K562 (cell line): ENCODE measurements around the gene NRXN3. TPM values are rescaled to one million over a fixed set of nuclear protein-coding genes. Genes with fewer than 3 reads are reported as not detected.

ENCODE experiments used
- ARID3A ChIP-seq: IDR thresholded peaks from 2 replicates; pipeline ENCODE4 v1.6.1; 2012; ENCODE audit warnings: low read depth, low read length, improper control_type of control experiment, borderline replicate concordance
- CBFA2T3 ChIP-seq: fragments of 450-650 bp; IDR thresholded peaks from 2 replicates; pipeline ENCODE4 v1.6.1; 2017
- FOXJ3 ChIP-seq: sonication (generic); formaldehyde crosslinking; IDR thresholded peaks from 2 replicates; pipeline ENCODE4 v1.4.0; 2020; ENCODE audit warnings: mild to moderate bottlenecking, missing genetic modification reagents
- HDAC8 ChIP-seq: fragments of 450-650 bp; IDR thresholded peaks from 2 replicates; pipeline ENCODE4 v1.6.1; 2016; ENCODE audit warnings: mild to moderate bottlenecking, missing genetic modification characterization, moderate library complexity, missing compliant biosample characterization
- KAT8 ChIP-seq: fragments of 450-650 bp; IDR thresholded peaks from 2 replicates; pipeline ENCODE4 v1.6.1; 2016; ENCODE audit warnings: low read depth, mild to moderate bottlenecking
- NR0B1 ChIP-seq: fragments of 450-650 bp; IDR thresholded peaks from one replicate; pipeline ENCODE4 v1.6.1; 2018; ENCODE audit warnings: mild to moderate bottlenecking, moderate library complexity; ENCODE audit not compliant: partially characterized antibody
- RBM34 ChIP-seq: fragments of 200-400 bp; formaldehyde crosslinking; IDR thresholded peaks from 2 replicates; pipeline ENCODE4 v1.6.1; 2018; ENCODE audit warnings: low read length, borderline replicate concordance; ENCODE audit not compliant: insufficient read depth
- SAP30 ChIP-seq: fragments of 200-600 bp; sonication (generic); IDR thresholded peaks from 2 replicates; pipeline ENCODE4 v1.6.1; 2012; ENCODE audit warnings: borderline replicate concordance, low read depth, mild to moderate bottlenecking, moderate library complexity, low read length, control low read depth, inconsistent platforms; ENCODE audit not compliant: insufficient read depth, poor library complexity, severe bottlenecking
- TEAD4 ChIP-seq, 2 experiments: sonication (generic) in 1 of 2; formaldehyde crosslinking in 1 of 2; IDR thresholded peaks; 2 replicates each; pipeline versions ENCODE4 v1.6.1 to v1.8.0; 2012 to 2022; ENCODE audit warnings: borderline replicate concordance in 1 of 2, inconsistent platforms in 1 of 2, low read length in 1 of 2, mild to moderate bottlenecking in 1 of 2, missing genetic modification reagents in 1 of 2
- ZBTB17 ChIP-seq: fragments of 450-650 bp; formaldehyde crosslinking; IDR thresholded peaks from 2 replicates; pipeline ENCODE4 v1.4.0; 2020; ENCODE audit warnings: mild to moderate bottlenecking
- ZFP30 ChIP-seq: fragments of 250-450 bp; sonication (Bioruptor Pico); IDR thresholded peaks from 2 replicates; pipeline ENCODE4 v1.8.0; 2022; ENCODE audit warnings: moderate library complexity, mild to moderate bottlenecking, inconsistent platforms, borderline replicate concordance
- ZNF384 ChIP-seq: IDR thresholded peaks from 2 replicates; pipeline ENCODE4 v1.6.1; 2012; ENCODE audit warnings: low read depth, low read length, improper control_type of control experiment
- polyA plus RNA-seq, 8 experiments: library from polyadenylated mRNA; depleted of rRNA in 4 of 8; stranded (reverse) in 5 of 8; unstranded in 3 of 8; fragments of >200 nt; fragmentation: Nextera tagmentation in 2 of 8; fragmentation: Illumina TruSeq in 1 of 8; extraction: Ambion mirVana in 2 of 8; extraction: Trizol in 1 of 8; gene quantifications; 2 replicates each; pipeline versions ENCODE4 v1.2.1 to v1.2.3, GENCODE V29; 2011 to 2014; ENCODE audit warnings: inconsistent platforms in 1 of 8, missing spikeins in 1 of 8
- total RNA-seq, 7 experiments: library from RNA; depleted of rRNA in 6 of 7; stranded (reverse); fragments of >200 nt in 6 of 7; fragmentation: Illumina TruSeq in 2 of 7; extraction: Trizol in 2 of 7; gene quantifications; 2 replicates each; pipeline versions ENCODE4 v1.2.1 to v1.2.3, GENCODE V29; 2011 to 2021; ENCODE audit warnings: low replicate concordance in 1 of 7
- TF ChIP-seq, protein P1 (sequence below): fragments of 250-450 bp; sonication (Bioruptor Pico); IDR thresholded peaks from 2 replicates; pipeline ENCODE4 v1.4.0; 2020; ENCODE audit warnings: mild to moderate bottlenecking, moderate library complexity, borderline replicate concordance
- TF ChIP-seq, protein P2 (sequence below): sonication (generic); formaldehyde crosslinking; IDR thresholded peaks from 2 replicates; pipeline ENCODE4 v1.8.1; 2023; ENCODE audit warnings: mild to moderate bottlenecking, missing genetic modification reagents
- TF ChIP-seq, protein P3 (sequence below): fragments of 450-650 bp; IDR thresholded peaks from 2 replicates; pipeline ENCODE4 v1.6.1; 2016

NRXN3 gene
- total and polyA plus RNA-seq, 9 of the 15 experiments (the other 6 are each of a cell fraction or from before 2014, with no cell fraction given) = 0.09 TPM; not detected in 8

- TF ChIP-seq ARID3A (no peak), ZFP30 (CRISPR knock-in tag) (no peak), FOXJ3 (CRISPR knock-in tag) (no peak), KAT8 (no peak), TEAD4 (IDR thresholded peaks at IDR 0.05; ENCODE audit: low read length) (peak; percentile 61), TEAD4 (CRISPR knock-in tag; IDR thresholded peaks at IDR 0.05; ENCODE audit: borderline replicate concordance) (no peak), SAP30 (no peak), ZNF384 (peak; percentile 49; the same call in 1 of the 2 replicates), CBFA2T3 (peak; percentile 63), NR0B1 (no peak), ZBTB17 (CRISPR knock-in tag) (no peak), RBM34 (no peak), HDAC8 (tag) (no peak)
- TF ChIP-seq, protein P1, sequence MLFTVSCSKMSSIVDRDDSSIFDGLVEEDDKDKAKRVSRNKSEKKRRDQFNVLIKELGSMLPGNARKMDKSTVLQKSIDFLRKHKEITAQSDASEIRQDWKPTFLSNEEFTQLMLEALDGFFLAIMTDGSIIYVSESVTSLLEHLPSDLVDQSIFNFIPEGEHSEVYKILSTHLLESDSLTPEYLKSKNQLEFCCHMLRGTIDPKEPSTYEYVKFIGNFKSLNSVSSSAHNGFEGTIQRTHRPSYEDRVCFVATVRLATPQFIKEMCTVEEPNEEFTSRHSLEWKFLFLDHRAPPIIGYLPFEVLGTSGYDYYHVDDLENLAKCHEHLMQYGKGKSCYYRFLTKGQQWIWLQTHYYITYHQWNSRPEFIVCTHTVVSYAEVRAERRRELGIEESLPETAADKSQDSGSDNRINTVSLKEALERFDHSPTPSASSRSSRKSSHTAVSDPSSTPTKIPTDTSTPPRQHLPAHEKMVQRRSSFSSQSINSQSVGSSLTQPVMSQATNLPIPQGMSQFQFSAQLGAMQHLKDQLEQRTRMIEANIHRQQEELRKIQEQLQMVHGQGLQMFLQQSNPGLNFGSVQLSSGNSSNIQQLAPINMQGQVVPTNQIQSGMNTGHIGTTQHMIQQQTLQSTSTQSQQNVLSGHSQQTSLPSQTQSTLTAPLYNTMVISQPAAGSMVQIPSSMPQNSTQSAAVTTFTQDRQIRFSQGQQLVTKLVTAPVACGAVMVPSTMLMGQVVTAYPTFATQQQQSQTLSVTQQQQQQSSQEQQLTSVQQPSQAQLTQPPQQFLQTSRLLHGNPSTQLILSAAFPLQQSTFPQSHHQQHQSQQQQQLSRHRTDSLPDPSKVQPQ (CRISPR knock-in tag) = no peak
- TF ChIP-seq, protein P2, sequence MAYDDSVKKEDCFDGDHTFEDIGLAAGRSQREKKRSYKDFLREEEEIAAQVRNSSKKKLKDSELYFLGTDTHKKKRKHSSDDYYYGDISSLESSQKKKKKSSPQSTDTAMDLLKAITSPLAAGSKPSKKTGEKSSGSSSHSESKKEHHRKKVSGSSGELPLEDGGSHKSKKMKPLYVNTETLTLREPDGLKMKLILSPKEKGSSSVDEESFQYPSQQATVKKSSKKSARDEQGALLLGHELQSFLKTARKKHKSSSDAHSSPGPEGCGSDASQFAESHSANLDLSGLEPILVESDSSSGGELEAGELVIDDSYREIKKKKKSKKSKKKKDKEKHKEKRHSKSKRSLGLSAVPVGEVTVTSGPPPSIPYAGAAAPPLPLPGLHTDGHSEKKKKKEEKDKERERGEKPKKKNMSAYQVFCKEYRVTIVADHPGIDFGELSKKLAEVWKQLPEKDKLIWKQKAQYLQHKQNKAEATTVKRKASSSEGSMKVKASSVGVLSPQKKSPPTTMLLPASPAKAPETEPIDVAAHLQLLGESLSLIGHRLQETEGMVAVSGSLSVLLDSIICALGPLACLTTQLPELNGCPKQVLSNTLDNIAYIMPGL (CRISPR knock-in tag) = no peak
- TF ChIP-seq, protein P3, sequence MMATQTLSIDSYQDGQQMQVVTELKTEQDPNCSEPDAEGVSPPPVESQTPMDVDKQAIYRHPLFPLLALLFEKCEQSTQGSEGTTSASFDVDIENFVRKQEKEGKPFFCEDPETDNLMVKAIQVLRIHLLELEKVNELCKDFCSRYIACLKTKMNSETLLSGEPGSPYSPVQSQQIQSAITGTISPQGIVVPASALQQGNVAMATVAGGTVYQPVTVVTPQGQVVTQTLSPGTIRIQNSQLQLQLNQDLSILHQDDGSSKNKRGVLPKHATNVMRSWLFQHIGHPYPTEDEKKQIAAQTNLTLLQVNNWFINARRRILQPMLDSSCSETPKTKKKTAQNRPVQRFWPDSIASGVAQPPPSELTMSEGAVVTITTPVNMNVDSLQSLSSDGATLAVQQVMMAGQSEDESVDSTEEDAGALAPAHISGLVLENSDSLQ = no peak
Measured at GRCh38 chr14:78440356-78440894, 270.3 kb downstream of the NRXN3 start (continued).
